ENCODE measurements around the gene UBXN10.

DNA sequence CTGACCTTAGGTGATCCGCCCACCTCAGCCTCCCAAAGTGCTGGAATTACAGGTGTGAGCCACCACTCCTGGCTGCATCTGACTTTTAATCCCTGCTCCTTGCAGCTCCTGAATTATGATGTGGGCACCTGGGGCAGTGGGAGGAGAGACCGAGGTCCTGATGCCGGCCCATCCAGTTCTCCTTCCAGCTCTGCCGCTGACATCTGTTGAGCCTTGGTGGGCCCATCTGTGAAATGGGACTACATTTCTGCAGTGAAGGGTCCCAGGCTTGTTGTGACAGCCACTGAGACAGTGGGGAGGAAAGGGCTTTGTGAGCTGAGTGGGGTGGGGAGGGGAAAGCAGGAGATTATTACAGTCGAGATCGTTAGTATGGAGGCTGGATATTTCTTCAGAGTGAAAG, 34.9 kb upstream of the UBXN10 start:
- TF ChIP-seq POLR2A (IDR thresholded peaks at IDR 0.05; ENCODE audit: low read length) (no peak), GATA1 (IDR thresholded peaks at IDR 0.05; ENCODE audit: low read depth, low read length) (no peak)

Measured in erythroblast (primary cell).